Retinal pigment epithelial cell (primary cell): ENCODE results near the gene PDGFRB.
A peak's percentile ranks its signal among the peaks of the same experiment; 100 is the strongest.

ENCODE experiments used
- DNase-seq: peaks from one replicate; pipeline ENCODE4 v3.0.0-alpha.2; 2010; ENCODE audit warnings: low read depth
- H3K4me3 ChIP-seq: 2 replicates; pipeline ENCODE4 v1.5.1; 2011; ENCODE audit warnings: mild to moderate bottlenecking, low read length, control low read depth, moderate library complexity
- CTCF ChIP-seq: conservative IDR thresholded peaks from 2 replicates; pipeline ENCODE4 v1.5.1; 2011; ENCODE audit warnings: low read depth, low read length, control low read depth, inconsistent platforms

PDGFRB gene

DNA sequence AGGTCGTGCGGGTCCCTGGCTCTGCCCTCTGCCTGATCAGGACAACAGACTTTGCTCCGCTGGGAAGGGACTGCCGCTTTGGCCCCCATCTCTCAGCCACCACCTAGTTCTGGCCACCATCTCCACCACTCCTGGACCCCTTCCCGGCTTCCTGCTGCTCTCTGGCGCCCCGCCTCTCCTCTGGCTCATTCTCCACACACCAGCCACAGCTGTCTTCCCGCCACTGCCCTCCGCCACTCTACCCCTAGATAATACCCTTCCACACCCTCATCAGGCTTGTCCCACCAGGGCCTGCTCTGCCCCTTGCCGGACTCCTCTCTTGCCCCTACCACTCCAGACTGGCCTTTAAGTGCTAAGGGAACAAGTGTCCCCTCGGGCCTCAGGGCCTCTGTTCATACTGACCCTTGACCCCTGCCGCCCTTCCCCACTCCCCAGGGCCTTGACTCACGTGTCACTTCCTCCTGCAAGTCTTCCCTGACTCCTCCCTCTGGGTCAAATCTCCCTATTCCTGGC lies 8.0 kb upstream of the PDGFRB start:
- no peak for DNase-seq
- H3K4me3 ChIP-seq, result no peak overlapping the region
- TF ChIP-seq CTCF, result no peak

GRCh38 chr5:150163035-150163434 lies 7.4 kb upstream of the PDGFRB start:
- no peak overlapping the region for H3K4me3 ChIP-seq
- no peak for DNase-seq
- no peak for TF ChIP-seq CTCF

- no peak for DNase-seq
- no peak for TF ChIP-seq CTCF
- no peak overlapping the region for H3K4me3 ChIP-seq
Observed at GRCh38 chr5:150162142-150162513, 6.5 kb upstream of the PDGFRB start.

- H3K4me3 ChIP-seq, result no peak overlapping the region
- no peak for DNase-seq
- peak; percentile 97 for TF ChIP-seq CTCF
Observed at GRCh38 chr5:150161242-150162141, 5.8 kb upstream of the PDGFRB start.

DNA sequence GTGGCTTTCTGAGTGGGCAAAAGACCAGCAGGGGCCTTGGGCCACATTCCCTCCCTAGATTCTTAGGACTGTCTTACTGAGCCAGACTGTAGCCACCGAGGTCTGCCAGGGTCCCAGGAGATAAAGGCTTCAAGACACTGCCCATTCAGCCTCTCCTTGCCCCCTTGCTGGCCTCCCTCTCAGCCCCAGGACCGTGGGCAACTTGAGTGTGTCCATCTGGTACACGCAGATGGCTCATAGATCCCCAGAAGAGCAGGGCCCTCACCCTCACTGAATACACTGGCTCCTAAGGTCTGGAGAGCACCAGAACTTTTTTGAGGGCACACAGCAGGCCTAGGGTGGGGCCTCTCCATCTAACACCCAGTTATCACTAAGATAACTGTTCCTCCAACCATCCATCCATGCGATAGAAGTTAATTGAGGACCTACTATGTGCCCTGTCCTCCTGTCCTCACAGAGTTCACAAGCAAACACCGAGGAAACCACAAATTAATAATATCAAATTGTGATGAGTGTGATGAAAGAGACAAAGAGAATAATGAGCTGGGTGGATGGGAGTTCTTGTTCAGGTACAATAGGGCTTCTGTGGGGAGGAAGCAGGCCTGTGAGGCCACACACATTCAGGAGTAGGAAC lies 4.9 kb upstream of the PDGFRB start:
- TF ChIP-seq CTCF, result no peak
- H3K4me3 ChIP-seq, result no peak overlapping the region
- no peak for DNase-seq

DNA sequence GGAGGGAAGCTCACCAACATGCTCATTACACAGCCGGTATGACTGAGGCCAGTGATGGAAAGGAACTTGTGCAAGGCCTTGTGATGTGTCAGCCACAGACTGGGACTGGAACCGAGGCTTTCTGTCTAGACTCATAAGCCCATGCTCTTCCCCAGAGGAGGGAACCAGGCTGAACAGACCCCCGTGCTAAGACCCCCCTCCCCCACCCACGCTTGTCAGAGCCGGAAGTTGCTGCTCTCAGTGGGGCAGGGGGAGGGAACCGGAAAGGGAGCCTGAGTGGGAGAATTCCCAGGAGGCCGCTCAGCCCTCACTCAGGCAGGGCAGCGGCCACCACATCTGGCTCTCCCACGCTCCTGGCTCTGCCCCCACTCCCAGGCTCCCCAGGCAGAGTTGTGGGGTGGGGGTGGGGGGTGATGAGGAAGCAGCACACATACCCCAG lies 4.1 kb upstream of the PDGFRB start:
- no peak overlapping the region for H3K4me3 ChIP-seq
- DNase-seq, result no peak
- TF ChIP-seq CTCF, result no peak
